Thoracic aorta (tissue), 2 donors: ENCODE data around the gene E2F8. TPM values are rescaled to one million over a fixed set of nuclear protein-coding genes. Genes with fewer than 3 reads are reported as not detected.

Source experiments
- ATAC-seq: fragments of 150-250 bp; one replicate; pipeline ENCODE4 v1.8.0; 2017; ENCODE audit warnings: low read depth; ENCODE audit not compliant: insufficient number of reproducible peaks, low FRiP score
- DNase-seq: peaks from one replicate; pipeline ENCODE4 v3.0.0-alpha.2; 2020; ENCODE audit warnings: low spot score
- H3K27ac ChIP-seq, 2 donors: fragments of 200-600 bp; sonication (generic); 1 replicate in 1 of 2; 2 replicates in 1 of 2; pipeline ENCODE4 v1.5.1; 2016; ENCODE audit warnings: mild to moderate bottlenecking in 2 of 2, moderate library complexity in 2 of 2
- H3K27me3 ChIP-seq: fragments of 200-600 bp; sonication (generic); replicated peaks from 2 replicates; pipeline ENCODE4 v1.6.0; 2016; ENCODE audit warnings: mild to moderate bottlenecking; ENCODE audit not compliant: insufficient read depth
- H3K36me3 ChIP-seq: fragments of 200-600 bp; sonication (generic); one replicate; pipeline ENCODE4 v1.5.1; 2016
- H3K4me1 ChIP-seq, 2 donors: fragments of 200-600 bp; sonication (generic); 1 replicate in 1 of 2; 2 replicates in 1 of 2; pipeline versions ENCODE4 v1.5.1 to v1.6.0; 2016; ENCODE audit warnings: low read depth in 2 of 2, mild to moderate bottlenecking in 1 of 2; ENCODE audit not compliant: control insufficient read depth in 1 of 2
- H3K4me3 ChIP-seq: fragments of 200-600 bp; sonication (generic); 2 replicates; pipeline ENCODE4 v1.5.1; 2016; ENCODE audit warnings: mild to moderate bottlenecking
- H3K9me3 ChIP-seq: fragments of 200-600 bp; sonication (generic); 2 replicates; pipeline ENCODE4 v1.5.1; 2016
- total RNA-seq, 2 donors: library from RNA; depleted of rRNA; stranded (reverse); fragments of >200 nt; gene quantifications; one replicate each; pipeline versions ENCODE4 v1.1.0 to v1.2.3, GENCODE V29; 2016
- TF ChIP-seq, protein P1 (sequence below): fragments of 200-600 bp; sonication (generic); IDR thresholded peaks from one replicate; pipeline ENCODE4 v1.5.1; 2019; ENCODE audit warnings: antibody characterized with exemption

Gene E2F8
- total RNA-seq, 2 donors from 2014 or later = not detected

DNA sequence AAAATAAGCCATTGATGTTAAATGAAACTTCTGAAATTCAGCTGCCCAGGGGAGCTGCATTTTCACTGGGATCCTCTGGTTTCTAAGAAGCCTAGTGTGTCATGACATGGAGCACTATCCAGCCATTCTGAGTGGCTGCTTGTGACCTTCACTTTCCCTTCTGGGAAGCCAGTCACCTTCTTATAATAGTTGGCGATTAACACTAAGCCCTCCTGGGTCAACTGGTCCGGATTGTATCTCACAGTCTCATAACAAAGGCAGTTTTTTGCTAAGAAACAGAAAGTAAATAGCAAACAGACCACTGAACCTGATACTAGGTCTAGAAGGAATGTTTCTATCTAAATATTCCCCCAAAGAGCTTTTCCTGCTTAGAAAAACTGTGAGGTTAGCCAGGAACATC, 46.8 kb downstream of the E2F8 start:
- TF ChIP-seq, protein P1, sequence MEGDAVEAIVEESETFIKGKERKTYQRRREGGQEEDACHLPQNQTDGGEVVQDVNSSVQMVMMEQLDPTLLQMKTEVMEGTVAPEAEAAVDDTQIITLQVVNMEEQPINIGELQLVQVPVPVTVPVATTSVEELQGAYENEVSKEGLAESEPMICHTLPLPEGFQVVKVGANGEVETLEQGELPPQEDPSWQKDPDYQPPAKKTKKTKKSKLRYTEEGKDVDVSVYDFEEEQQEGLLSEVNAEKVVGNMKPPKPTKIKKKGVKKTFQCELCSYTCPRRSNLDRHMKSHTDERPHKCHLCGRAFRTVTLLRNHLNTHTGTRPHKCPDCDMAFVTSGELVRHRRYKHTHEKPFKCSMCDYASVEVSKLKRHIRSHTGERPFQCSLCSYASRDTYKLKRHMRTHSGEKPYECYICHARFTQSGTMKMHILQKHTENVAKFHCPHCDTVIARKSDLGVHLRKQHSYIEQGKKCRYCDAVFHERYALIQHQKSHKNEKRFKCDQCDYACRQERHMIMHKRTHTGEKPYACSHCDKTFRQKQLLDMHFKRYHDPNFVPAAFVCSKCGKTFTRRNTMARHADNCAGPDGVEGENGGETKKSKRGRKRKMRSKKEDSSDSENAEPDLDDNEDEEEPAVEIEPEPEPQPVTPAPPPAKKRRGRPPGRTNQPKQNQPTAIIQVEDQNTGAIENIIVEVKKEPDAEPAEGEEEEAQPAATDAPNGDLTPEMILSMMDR = no peak
- Histone ChIP-seq H3K27ac (no peak overlapping the region), H3K9me3 (no peaks in the 10 kb centered on the region), H3K4me3 (no peak overlapping the region), H3K27me3 (no peaks in the 10 kb centered on the region), H3K36me3 (no peaks in the 10 kb centered on the region), H3K4me1 (no peaks in the 10 kb centered on the region)
- ATAC-seq (no peak), DNase-seq (no peak)

DNA sequence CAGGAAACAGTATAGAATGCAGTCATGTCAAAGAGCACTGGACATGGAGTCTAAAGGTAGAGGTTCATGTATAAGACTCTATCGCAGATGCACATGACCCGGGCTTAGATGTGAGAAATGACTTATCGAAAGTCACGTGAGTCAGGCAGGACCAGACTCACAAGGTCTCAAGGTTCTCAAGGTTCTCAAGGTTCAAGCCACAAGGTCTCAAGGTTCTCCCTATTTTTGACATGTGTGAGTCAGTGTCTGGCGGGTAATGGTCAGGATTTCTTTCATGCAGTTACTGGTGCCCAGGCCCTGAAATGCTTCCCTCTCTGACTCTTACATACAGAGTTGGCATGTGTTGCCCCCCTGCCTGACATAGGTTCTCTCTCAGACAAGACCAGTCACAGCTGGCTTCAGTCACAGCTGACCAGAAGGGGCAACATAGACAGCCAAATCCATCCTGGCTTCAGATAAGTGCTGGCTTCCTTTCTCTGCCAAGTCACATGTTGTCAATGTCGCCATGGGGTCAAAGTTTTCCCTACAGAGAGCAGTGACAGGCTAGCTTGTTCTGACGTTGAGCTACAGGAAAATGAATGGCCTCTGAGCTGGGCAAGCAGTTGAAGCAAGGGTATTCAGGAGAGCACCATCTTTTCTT, 49.1 kb downstream of the E2F8 start:
- no peaks in the 10 kb centered on the region for H3K9me3 ChIP-seq
- ATAC-seq = no peak
- no peaks in the 10 kb centered on the region for H3K36me3 ChIP-seq
- DNase-seq = no peak
- TF ChIP-seq, protein P1 = no peak
- H3K27me3 ChIP-seq = no peaks in the 10 kb centered on the region
- H3K4me3 ChIP-seq = no peak overlapping the region
- no peak overlapping the region for H3K27ac ChIP-seq
- no peaks in the 10 kb centered on the region for H3K4me1 ChIP-seq

DNA sequence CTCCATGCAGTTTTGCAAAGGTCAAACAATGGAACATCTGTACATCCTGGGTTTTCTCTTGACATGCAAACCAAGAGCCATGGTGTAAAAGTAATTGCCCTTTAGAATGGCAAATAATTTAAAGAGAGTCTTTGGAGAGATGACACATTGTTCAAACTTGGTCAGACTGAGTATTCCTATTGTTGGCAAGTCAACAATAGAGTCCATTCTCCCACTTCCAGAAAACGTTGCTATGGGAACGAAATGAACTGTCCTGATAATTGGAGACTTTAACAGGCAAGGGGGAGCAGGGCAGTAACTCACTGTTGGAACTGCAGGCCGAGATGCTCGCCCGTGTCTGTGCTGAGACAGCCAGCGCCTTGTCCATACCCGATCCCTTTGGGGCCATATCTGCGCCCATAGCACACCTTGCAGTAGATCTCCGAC, 52.9 kb downstream of the E2F8 start:
- DNase-seq = no peak
- H3K36me3 ChIP-seq = no peaks in the 10 kb centered on the region
- no peak overlapping the region for H3K4me3 ChIP-seq
- ATAC-seq = no peak
- no peaks in the 10 kb centered on the region for H3K4me1 ChIP-seq
- no peaks in the 10 kb centered on the region for H3K9me3 ChIP-seq
- no peaks in the 10 kb centered on the region for H3K27me3 ChIP-seq
- no peak overlapping the region for H3K27ac ChIP-seq
- TF ChIP-seq, protein P1 = no peak

DNA sequence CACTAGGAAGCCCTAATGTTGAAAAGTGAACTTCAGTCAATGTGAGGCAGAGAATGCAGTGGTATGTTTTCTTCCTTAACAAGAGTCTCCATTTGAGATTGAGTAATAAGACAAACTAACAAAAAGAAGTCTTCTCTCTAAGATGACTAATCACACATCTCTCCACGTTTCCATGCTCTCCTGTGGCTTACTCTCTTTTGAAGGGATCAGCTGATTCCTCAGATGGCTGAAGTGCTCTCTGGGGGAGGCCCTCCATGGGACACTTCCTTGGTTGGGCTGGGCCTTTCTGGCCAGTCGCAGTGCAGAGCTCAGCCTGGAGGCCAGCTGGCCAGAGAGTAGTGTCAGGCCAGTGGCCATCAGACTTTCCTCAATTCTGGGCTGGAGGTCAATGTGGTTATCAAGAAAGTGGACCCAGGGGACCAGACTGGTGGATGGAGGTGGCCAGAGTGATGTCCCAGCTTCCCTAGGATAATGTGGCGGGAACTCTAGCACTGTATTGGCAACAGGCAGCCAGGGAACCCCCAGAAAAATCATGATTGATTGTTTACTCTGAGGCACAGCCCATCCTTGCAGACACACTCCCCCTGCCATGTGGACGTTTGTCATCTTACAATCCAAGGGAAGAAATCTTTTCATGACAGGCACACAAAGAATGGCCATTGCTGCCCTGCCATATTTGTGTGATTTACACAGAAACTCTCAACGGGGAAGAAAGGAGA, 53.5 kb downstream of the E2F8 start:
- no peak for DNase-seq
- no peaks in the 10 kb centered on the region for H3K4me1 ChIP-seq
- H3K9me3 ChIP-seq = no peaks in the 10 kb centered on the region
- H3K4me3 ChIP-seq = no peak overlapping the region
- H3K27ac ChIP-seq = no peak overlapping the region
- H3K36me3 ChIP-seq = no peaks in the 10 kb centered on the region
- no peaks in the 10 kb centered on the region for H3K27me3 ChIP-seq
- TF ChIP-seq, protein P1 = no peak
- ATAC-seq = no peak

DNA sequence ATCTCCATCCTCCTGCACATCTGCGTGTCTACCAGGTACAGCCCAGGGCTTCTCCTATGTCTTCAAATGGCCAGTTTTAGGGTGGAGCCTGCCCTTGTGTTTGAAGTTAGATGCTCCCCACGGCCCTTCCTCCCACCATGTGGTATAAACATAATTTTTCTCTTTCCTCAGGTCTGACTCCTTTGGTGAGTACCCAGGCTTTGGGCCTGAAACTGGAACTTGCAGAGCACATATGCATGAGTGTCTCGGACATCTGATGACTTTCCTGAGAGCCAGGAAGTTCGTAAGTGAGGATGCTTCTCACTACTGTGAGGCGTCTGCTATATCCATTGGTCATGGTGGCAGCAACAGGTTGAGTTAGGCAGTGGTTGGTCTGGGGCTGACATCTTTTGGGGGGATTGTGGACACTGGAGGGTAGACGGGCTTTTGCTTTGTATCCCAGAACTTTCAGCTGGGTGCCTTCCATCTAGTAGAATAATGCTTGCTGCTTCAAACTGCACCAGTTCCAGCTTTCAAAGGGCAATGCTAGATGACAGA, 55.2 kb downstream of the E2F8 start:
- Histone ChIP-seq H3K9me3 (no peaks in the 10 kb centered on the region), H3K36me3 (no peaks in the 10 kb centered on the region), H3K4me3 (no peak overlapping the region), H3K4me1 (no peaks in the 10 kb centered on the region), H3K27me3 (no peaks in the 10 kb centered on the region), H3K27ac (no peak overlapping the region)
- TF ChIP-seq, protein P1 = no peak
- DNase-seq = no peak
- ATAC-seq = no peak
